ENCODE measurements around the gene MARCHF3. TPM values are rescaled to one million over a fixed set of nuclear protein-coding genes. Genes with fewer than 3 reads are reported as not detected.

The MARCHF3 gene
- total RNA-seq, 3 donors from 2014 or later, result 22.5 to 52.8 (median 34.5) TPM

DNA sequence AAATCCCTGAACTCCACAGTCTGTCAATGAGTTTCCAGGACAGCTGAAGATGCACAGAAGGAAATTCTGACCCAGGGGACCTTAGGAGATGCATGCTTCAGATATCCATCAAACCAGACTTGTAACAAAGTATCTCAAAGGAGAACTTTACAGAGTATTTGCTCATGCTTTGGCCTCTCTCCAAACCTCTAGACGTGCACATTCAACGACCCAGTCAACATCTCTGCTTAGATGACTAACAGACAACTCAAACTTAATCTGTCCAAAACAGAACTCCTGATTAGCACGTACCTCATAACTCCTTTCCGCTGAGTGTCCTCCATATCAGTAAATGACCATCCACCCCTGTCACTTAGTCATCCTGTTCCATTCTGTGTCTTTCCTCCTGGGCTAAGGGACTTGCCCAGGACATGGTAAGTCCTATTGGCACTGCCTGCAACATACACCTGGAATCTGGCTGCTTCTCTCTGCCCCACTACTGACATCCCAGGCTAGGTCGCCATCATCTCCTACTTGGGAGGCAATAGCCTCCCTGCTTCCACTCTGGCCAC lies 146.0 kb downstream of the MARCHF3 start:
- TF ChIP-seq, protein P1, sequence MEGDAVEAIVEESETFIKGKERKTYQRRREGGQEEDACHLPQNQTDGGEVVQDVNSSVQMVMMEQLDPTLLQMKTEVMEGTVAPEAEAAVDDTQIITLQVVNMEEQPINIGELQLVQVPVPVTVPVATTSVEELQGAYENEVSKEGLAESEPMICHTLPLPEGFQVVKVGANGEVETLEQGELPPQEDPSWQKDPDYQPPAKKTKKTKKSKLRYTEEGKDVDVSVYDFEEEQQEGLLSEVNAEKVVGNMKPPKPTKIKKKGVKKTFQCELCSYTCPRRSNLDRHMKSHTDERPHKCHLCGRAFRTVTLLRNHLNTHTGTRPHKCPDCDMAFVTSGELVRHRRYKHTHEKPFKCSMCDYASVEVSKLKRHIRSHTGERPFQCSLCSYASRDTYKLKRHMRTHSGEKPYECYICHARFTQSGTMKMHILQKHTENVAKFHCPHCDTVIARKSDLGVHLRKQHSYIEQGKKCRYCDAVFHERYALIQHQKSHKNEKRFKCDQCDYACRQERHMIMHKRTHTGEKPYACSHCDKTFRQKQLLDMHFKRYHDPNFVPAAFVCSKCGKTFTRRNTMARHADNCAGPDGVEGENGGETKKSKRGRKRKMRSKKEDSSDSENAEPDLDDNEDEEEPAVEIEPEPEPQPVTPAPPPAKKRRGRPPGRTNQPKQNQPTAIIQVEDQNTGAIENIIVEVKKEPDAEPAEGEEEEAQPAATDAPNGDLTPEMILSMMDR (IDR thresholded peaks at IDR 0.05), result no peak
- ATAC-seq (no peak), DNase-seq (no peak)
- intact Hi-C loops (cut with DNase I, micrococcal nuclease), result no loop called here
- Histone ChIP-seq H3K9me3 (no peaks in the 10 kb centered on the region), H3K4me3 (no peak overlapping the region), H3K36me3 (ENCODE audit: low read depth) (no peaks in the 10 kb centered on the region), H3K4me1 (ENCODE audit: low read depth) (no peaks in the 10 kb centered on the region)

DNA sequence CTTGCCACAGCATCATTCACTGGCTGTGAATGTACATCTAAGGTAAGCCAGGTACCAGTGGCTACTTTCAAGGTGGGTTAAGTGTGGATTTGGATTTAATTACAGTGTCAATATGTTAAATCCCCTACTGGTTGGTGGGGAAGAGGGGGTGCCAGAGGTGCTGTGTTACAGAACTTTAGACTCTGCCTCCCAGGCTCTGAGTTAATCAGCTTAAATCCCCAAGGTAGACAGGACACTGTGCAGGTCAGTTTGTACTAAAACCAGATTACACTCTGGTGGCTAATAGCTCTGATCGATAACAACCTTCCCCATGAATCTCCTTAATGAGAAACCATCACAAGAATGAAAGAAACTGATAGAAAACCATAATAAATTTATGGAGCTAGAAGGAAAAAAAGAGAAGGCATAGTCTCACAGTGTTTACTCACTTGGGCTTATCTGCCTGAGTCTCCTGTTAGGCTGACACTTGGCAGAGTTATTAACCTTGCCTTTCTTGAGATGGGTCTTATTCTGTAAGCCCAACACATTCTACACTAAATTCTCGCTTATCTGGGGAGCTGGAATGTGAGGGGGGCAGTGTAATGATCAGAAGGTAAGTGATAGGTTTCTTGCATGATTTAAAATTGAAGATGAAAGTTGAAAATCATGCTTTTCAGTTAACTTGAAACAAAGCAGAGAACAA lies 146.7 kb downstream of the MARCHF3 start:
- TF ChIP-seq, protein P1 (IDR thresholded peaks at IDR 0.05), result no peak
- no peaks in the 10 kb centered on the region for H3K9me3 ChIP-seq
- intact Hi-C loops (cut with DNase I, micrococcal nuclease), result no loop called here
- ATAC-seq, result no peak
- H3K4me1 ChIP-seq (ENCODE audit: low read depth), result no peaks in the 10 kb centered on the region
- no peak for DNase-seq
- H3K4me3 ChIP-seq, result no peak overlapping the region
- no peaks in the 10 kb centered on the region for H3K36me3 ChIP-seq (ENCODE audit: low read depth)

DNA sequence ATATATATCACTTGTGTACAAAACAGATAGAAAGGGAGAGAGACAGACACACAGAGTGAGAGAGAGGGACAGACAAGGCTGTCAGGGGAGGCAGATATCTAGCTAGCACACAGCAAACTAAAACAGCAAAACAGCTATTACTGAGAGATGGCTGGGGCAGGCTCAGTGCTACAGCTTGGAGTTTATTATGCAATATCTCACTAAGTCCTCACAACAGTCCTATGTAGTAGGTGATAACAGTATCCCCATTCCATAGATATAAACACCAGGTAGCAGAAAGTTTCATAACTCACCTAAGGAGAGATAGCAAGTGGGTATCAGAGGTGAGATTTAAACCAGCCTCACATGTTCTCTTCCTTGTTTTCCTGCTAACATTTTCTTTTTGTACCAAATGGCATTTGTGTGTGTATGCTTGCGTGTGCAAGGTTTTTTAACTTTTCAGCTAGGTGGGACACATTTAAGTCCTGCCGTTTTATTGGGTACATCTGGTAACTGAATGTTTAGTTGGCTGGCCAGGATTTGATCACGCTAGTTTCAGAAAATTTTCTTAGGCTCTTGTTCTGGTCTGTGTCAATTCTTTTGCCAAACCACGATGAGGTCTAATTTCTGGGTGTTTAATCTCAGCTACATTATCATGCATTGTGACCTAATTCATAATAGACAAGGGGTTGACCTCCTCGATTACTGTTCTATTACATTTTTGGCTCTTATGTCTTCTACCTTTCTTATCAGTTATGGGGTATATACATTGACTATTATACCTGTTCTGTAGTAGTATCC lies 148.3 kb downstream of the MARCHF3 start:
- H3K9me3 ChIP-seq, result no peaks in the 10 kb centered on the region
- TF ChIP-seq, protein P1 (IDR thresholded peaks at IDR 0.05), result no peak
- H3K36me3 ChIP-seq (ENCODE audit: low read depth), result no peaks in the 10 kb centered on the region
- H3K4me1 ChIP-seq (ENCODE audit: low read depth), result no peaks in the 10 kb centered on the region
- ATAC-seq (no peak), DNase-seq (no peak)
- intact Hi-C loops (cut with DNase I, micrococcal nuclease), result no loop called here
- H3K4me3 ChIP-seq, result no peak overlapping the region

DNA sequence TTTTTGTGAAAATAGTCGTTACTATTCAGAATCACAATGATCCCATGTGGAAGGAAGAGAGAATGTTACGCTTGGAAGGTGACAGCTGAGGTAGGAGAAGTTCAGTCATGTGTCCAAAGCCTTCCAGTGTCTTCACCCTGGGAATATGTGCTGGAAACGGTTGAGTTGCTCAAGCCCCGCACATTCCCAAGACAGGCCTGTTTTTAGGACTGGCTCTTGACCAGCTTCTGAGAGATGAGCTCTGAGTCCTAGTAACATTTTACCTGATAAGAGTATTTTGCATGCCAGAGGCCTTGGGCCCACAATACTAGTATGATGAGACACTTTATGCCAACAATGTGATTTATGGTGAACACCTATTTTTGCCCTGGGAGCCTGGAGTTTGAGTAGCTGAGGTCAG lies 151.7 kb downstream of the MARCHF3 start:
- Histone ChIP-seq H3K4me1 (ENCODE audit: low read depth) (no peaks in the 10 kb centered on the region), H3K9me3 (no peaks in the 10 kb centered on the region), H3K36me3 (ENCODE audit: low read depth) (no peaks in the 10 kb centered on the region), H3K4me3 (no peak overlapping the region)
- DNase-seq (no peak), ATAC-seq (no peak)
- TF ChIP-seq, protein P1 (IDR thresholded peaks at IDR 0.05), result no peak
- intact Hi-C loops (cut with DNase I, micrococcal nuclease), result no loop called here

DNA sequence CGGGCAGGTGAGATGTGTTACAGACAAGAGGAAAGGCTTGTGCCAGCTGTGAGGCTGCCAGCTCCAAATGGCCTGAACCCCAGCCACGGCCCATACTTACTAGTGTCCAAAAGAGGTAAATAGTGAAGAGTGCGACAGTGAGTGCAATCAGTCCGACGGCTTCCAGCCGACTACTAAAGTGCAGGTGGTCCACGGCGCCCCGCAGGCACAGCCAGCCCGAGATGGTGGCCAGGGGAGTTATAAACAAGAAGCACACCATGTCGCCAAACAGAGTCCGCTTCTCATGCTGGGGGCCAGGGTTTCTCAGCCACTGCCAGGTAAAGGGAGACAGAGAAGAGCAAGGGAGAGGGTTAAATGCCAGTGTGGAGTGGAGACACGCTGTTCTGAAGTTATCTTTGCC lies 152.3 kb downstream of the MARCHF3 start:
- Histone ChIP-seq H3K4me3 (no peak overlapping the region), H3K4me1 (ENCODE audit: low read depth) (no peaks in the 10 kb centered on the region), H3K36me3 (ENCODE audit: low read depth) (no peaks in the 10 kb centered on the region), H3K9me3 (no peaks in the 10 kb centered on the region)
- TF ChIP-seq, protein P1 (IDR thresholded peaks at IDR 0.05), result no peak
- no peak for ATAC-seq
- no peak for DNase-seq
- intact Hi-C loops (cut with DNase I, micrococcal nuclease), result no loop called here
